ENCODE data around the gene CAMTA1. TPM values are rescaled to one million over a fixed set of nuclear protein-coding genes. Genes with fewer than 3 reads are reported as not detected.

The CAMTA1 gene
- polyA plus RNA-seq, 1 experiment, result 64.9 TPM

DNA sequence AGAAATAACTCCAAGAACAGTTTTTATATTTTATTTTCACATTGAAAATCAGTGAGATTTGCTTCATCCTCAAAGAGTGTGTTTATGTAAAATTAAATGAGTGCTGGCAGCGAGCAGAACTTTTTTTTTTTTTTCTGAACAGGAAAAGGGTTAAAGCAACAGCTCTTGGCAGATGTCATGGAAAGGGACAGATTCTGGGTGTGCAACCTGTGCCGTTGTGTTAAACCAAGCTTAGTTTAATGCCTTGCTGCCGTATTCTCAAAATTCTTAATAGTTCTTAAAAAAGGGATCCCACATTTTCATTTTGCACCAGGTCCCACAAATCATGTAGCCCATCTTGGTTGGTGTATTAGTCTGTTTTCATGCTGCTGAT is 758.5 kb downstream of the CAMTA1 start:
- ChIA-PET CTCF (no interaction called here), POLR2A (no interaction called here)

DNA sequence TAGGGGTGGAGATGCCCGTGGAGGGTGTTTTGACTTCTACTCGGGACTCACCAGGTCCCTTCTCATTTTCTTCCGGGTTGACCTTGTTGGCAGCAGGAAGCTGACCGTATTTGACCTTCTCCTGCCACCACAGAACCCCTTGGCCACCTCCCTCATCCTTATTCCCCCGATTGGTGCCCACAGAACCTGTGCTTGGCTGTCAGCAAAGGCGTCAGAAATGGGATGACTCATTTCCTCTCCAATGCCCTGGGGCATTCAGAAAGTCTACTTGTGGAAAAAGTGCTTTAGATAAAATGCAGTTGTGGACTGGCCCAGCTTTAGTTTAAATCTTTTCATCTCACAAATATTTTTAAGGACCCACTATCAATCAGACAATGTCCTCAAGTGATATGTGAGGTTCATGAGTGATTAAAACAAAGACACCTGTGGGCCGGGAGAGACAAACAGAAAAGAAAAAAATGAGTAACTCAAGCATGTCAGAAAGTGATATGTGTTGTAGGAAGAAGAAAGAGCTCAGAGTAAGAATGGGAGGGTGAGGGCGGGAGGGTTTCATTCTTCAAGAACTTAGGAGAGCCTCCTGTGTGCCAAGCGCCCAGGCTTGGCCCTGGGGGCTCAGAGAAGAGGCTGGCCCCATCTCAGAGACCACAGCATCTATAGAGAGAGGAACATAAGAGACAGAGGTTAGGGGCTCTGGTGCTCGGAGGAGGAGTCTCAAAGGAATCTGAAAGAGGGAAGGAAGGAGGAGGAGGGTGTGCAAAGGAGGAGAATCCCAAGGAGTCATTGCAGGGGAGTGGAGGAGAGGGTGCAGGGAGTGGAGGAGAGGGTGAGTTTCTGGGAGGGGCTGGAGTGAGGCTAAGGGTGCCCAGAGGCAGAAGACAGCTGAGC is 764.3 kb downstream of the CAMTA1 start:
- TF ChIP-seq, protein P1, sequence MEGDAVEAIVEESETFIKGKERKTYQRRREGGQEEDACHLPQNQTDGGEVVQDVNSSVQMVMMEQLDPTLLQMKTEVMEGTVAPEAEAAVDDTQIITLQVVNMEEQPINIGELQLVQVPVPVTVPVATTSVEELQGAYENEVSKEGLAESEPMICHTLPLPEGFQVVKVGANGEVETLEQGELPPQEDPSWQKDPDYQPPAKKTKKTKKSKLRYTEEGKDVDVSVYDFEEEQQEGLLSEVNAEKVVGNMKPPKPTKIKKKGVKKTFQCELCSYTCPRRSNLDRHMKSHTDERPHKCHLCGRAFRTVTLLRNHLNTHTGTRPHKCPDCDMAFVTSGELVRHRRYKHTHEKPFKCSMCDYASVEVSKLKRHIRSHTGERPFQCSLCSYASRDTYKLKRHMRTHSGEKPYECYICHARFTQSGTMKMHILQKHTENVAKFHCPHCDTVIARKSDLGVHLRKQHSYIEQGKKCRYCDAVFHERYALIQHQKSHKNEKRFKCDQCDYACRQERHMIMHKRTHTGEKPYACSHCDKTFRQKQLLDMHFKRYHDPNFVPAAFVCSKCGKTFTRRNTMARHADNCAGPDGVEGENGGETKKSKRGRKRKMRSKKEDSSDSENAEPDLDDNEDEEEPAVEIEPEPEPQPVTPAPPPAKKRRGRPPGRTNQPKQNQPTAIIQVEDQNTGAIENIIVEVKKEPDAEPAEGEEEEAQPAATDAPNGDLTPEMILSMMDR (IDR thresholded peaks at IDR 0.05; ENCODE audit: low read depth, low read length), result no peak
- DNase-seq (ENCODE audit: low read depth, low spot score), result no peak
- ChIA-PET POLR2A (no interaction called here), CTCF (interaction anchor here (0.7 kb wide), 1 partner anchor 94 kb away, joined by 6 read pairs; no protein-coding TSS in a partner anchor)
- no peak overlapping the region for H3K4me3 ChIP-seq (ENCODE audit: low read depth, low read length)
- H3K27me3 ChIP-seq (ENCODE audit: control insufficient read depth, insufficient read depth, low read length), result no peaks in the 10 kb centered on the region
- no peak overlapping the region for H3K27ac ChIP-seq (ENCODE audit: low read depth, low read length)
- peaks cover 7% of the 10 kb centered on the region; the same call in 1 of the 2 replicates for H3K9me3 ChIP-seq (ENCODE audit: control insufficient read depth, insufficient read depth, low read length)

More for the DNA sequence above, 758.5 kb downstream of the CAMTA1 start:
- no peak for DNase-seq (ENCODE audit: low read depth, low spot score)
- no peak overlapping the region for H3K4me3 ChIP-seq (ENCODE audit: low read depth, low read length)
- no peaks in the 10 kb centered on the region for H3K27me3 ChIP-seq (ENCODE audit: control insufficient read depth, insufficient read depth, low read length)
- H3K27ac ChIP-seq (ENCODE audit: low read depth, low read length), result no peak overlapping the region
- TF ChIP-seq, protein P1 (IDR thresholded peaks at IDR 0.05; ENCODE audit: low read depth, low read length), result no peak
- peaks cover 2% of the 10 kb centered on the region; the same call in 1 of the 2 replicates for H3K9me3 ChIP-seq (ENCODE audit: control insufficient read depth, insufficient read depth, low read length)

DNA sequence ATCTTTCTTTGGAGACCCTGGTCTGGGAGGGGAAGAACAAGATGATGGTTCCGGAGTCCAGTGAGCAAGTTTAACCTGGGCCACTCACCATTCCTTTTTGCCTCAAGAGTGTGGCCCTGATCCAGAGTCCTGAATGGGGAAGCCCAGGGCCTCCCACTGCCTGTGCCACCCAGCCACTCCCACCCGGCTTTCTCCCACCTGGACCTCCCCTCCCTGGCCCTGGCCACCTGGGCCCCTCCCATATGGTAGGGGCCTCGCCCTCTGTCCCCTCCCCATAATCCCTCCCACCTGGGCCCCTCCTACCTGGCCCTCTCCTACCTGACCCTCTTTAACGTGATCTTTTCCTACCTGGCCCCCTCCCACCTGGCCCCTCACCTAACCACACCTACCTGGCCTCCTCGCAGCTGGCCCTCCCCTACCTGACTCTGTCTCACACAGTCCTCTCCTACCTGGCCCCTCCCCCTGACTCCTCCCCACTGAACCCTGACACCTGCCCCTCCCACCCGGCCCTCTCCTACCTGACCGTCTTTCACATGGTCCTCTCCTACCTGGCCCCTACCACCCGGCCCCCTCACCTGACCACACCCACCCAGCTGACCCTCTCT is 765.1 kb downstream of the CAMTA1 start:
- Histone ChIP-seq H3K27ac (ENCODE audit: low read depth, low read length) (no peak overlapping the region), H3K9me3 (ENCODE audit: control insufficient read depth, insufficient read depth, low read length) (peaks cover 7% of the 10 kb centered on the region; the same call in 1 of the 2 replicates), H3K27me3 (ENCODE audit: control insufficient read depth, insufficient read depth, low read length) (peaks cover 2% of the 10 kb centered on the region), H3K4me3 (ENCODE audit: low read depth, low read length) (no peak overlapping the region)
- no peak for DNase-seq (ENCODE audit: low read depth, low spot score)
- CTCF ChIA-PET, result no interaction called here
- POLR2A ChIA-PET, result no interaction called here
- TF ChIP-seq, protein P1 (IDR thresholded peaks at IDR 0.05; ENCODE audit: low read depth, low read length), result no peak

DNA sequence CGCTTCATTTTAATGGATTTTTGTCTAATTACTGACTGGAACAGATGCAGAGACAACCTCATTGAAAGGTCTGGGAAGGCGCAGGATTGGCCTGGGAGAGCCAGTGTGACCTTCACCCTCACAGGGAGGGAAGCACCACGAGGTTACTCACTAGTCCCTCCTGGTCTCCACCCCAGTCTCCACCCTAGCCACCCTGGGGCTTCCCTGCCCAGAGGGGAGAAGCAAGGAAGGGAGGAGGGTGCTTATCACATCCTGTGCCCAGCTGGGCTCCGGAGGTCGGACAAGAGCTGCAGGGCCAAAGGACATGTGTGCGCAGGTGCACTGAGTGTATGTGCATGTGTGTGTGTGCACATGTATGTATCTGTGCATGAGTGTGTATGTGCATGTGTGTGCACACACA is 765.7 kb downstream of the CAMTA1 start:
- CTCF ChIA-PET, result no interaction called here
- H3K27ac ChIP-seq (ENCODE audit: low read depth, low read length), result no peak overlapping the region
- POLR2A ChIA-PET, result no interaction called here
- TF ChIP-seq, protein P1 (IDR thresholded peaks at IDR 0.05; ENCODE audit: low read depth, low read length), result no peak
- H3K4me3 ChIP-seq (ENCODE audit: low read depth, low read length), result no peak overlapping the region
- peaks cover 4% of the 10 kb centered on the region for H3K27me3 ChIP-seq (ENCODE audit: control insufficient read depth, insufficient read depth, low read length)
- no peak for DNase-seq (ENCODE audit: low read depth, low spot score)
- peaks cover 7% of the 10 kb centered on the region; the same call in 1 of the 2 replicates for H3K9me3 ChIP-seq (ENCODE audit: control insufficient read depth, insufficient read depth, low read length)

DNA sequence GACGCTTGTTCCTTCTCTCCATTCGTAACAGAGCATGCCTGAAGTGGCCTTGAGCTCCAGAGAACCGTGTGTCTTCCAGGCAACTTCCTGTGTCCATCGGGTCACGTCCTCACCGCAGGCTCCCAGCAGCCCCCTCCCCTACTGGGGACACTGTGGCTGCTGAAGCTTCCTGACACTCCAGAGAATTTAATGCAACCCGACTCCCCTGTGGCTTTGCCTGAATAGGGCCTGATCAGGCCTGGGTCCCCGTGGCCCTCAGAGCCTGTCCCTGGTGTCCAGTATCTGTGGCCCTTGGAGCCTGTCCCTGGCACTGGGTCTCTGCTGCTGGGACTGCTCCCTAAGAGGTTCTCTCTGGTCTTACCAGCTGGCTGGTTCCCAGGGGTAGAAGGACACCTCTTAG is 766.2 kb downstream of the CAMTA1 start:
- TF ChIP-seq, protein P1 (IDR thresholded peaks at IDR 0.05; ENCODE audit: low read depth, low read length), result no peak
- peaks cover 7% of the 10 kb centered on the region; the same call in 1 of the 2 replicates for H3K9me3 ChIP-seq (ENCODE audit: control insufficient read depth, insufficient read depth, low read length)
- no peak overlapping the region for H3K27ac ChIP-seq (ENCODE audit: low read depth, low read length)
- H3K27me3 ChIP-seq (ENCODE audit: control insufficient read depth, insufficient read depth, low read length), result peaks cover 6% of the 10 kb centered on the region
- no peak overlapping the region for H3K4me3 ChIP-seq (ENCODE audit: low read depth, low read length)
- CTCF ChIA-PET, result no interaction called here
- DNase-seq (ENCODE audit: low read depth, low spot score), result no peak
- POLR2A ChIA-PET, result no interaction called here
